Right renal cortex interstitium (tissue), 3 donors: Measurements from ENCODE around the gene RNF168. TPM values are rescaled to one million over a fixed set of nuclear protein-coding genes. Genes with fewer than 3 reads are reported as not detected.

Experiments
- polyA plus RNA-seq, 3 donors: library from polyadenylated mRNA; unstranded; fragments of 120-200 nt; gene quantifications; one replicate each; pipeline ENCODE4 v1.2.1, GENCODE V29; 2013; ENCODE audit not compliant: insufficient read length in 3 of 3

The RNF168 gene
- polyA plus RNA-seq, 3 donors: 16.0 to 16.9 (median 16.8) TPM

Other genes with a start within 250 kb of the RNF168 start
- 10 to 100 TPM; 36.8 to 38.8 (median 37.7) TPM for gene PCYT1A, start 216.0 kb downstream of the RNF168 start, polyA plus RNA-seq
- gene DYNLT2B, start 185.5 kb downstream of the RNF168 start, polyA plus RNA-seq: 10 to 100 TPM; 30.8 to 32.3 (median 32.0) TPM
- under 1 TPM in 2 of 3 donors, not detected in 1; 0.11 to 0.34 TPM for gene TM4SF19, start 165.4 kb downstream of the RNF168 start, polyA plus RNA-seq
- 10 to 100 TPM; 32.6 to 34.4 (median 33.2) TPM for gene UBXN7, start 71.3 kb downstream of the RNF168 start, polyA plus RNA-seq
- gene SMCO1, start 11.6 kb upstream of the RNF168 start, polyA plus RNA-seq: under 1 TPM in 1 of 3 donors, not detected in 2; 0.08 TPM
- gene WDR53, start 64.8 kb upstream of the RNF168 start, polyA plus RNA-seq: 10 to 100 TPM; 20.0 to 23.7 (median 20.3) TPM
- gene FBXO45, start 64.9 kb upstream of the RNF168 start, polyA plus RNA-seq: 10 to 100 TPM; 16.1 to 18.4 (median 17.2) TPM
- 1 to 10 TPM; 2.6 to 3.8 (median 3.2) TPM for gene NRROS, start 135.9 kb upstream of the RNF168 start, polyA plus RNA-seq
- gene CEP19, start 208.5 kb upstream of the RNF168 start, polyA plus RNA-seq: 1 to 10 TPM; 5.9 to 6.5 (median 6.2) TPM
- 10 to 100 TPM; 30.2 to 33.6 (median 30.7) TPM for gene PIGX, start 208.6 kb upstream of the RNF168 start, polyA plus RNA-seq
- 10 to 100 TPM; 84.2 to 90.8 (median 90.5) TPM for gene PAK2, start 236.1 kb upstream of the RNF168 start, polyA plus RNA-seq